AG08395 (cell line): ENCODE data around the gene ABCF3.

Experiments
- DNase-seq: peaks from one replicate; pipeline ENCODE4 v3.0.0; 2012; ENCODE audit warnings: mixed read lengths, low spot score

ABCF3 gene

GRCh38 chr3:184185461-184186183, 377 bp upstream of the ABCF3 start:
- DNase-seq, result peak; percentile 100

GRCh38 chr3:184186902-184187207, 856 bp downstream of the ABCF3 start:
- DNase-seq, result no peak

- no peak for DNase-seq
These were observed 2.1 kb downstream of the ABCF3 start for GRCh38 chr3:184188080-184188479.

GRCh38 chr3:184189421-184189820, 3.4 kb downstream of the ABCF3 start:
- no peak for DNase-seq

GRCh38 chr3:184192889-184193288, 6.9 kb downstream of the ABCF3 start:
- no peak for DNase-seq

GRCh38 chr3:184193991-184194539, 8.1 kb downstream of the ABCF3 start:
- DNase-seq, result no peak

GRCh38 chr3:184196536-184196935, 10.5 kb downstream of the ABCF3 start:
- DNase-seq, result no peak

- DNase-seq, result no peak
These were observed 12.5 kb downstream of the ABCF3 start for GRCh38 chr3:184198509-184198908.

- DNase-seq, result no peak
These were observed 14.8 kb downstream of the ABCF3 start for GRCh38 chr3:184200825-184201224.

GRCh38 chr3:184203526-184203925, 17.5 kb downstream of the ABCF3 start:
- no peak for DNase-seq

- DNase-seq, result no peak
These were observed 23.3 kb downstream of the ABCF3 start for GRCh38 chr3:184209146-184209923.

GRCh38 chr3:184211297-184211696, 25.3 kb downstream of the ABCF3 start:
- DNase-seq, result no peak

GRCh38 chr3:184211718-184212117, 25.7 kb downstream of the ABCF3 start:
- DNase-seq, result no peak

- no peak for DNase-seq
These were observed 32.8 kb downstream of the ABCF3 start for GRCh38 chr3:184218814-184219213.

GRCh38 chr3:184222521-184222920, 36.5 kb downstream of the ABCF3 start:
- no peak for DNase-seq

GRCh38 chr3:184223946-184224345, 37.9 kb downstream of the ABCF3 start:
- no peak for DNase-seq

GRCh38 chr3:184227481-184227935, 41.5 kb downstream of the ABCF3 start:
- DNase-seq, result peak; percentile 58

- no peak for DNase-seq
These were observed 42.6 kb downstream of the ABCF3 start for GRCh38 chr3:184228376-184229137.

- peak; percentile 72 for DNase-seq
These were observed 43.5 kb downstream of the ABCF3 start, which contains the start of gene VWA5B2 for GRCh38 chr3:184229394-184230080. Gene VWA5B2, plus strand, starts transcription at chr3:184229585. Its CDS starts 944 bp downstream, at chr3:184230529.

GRCh38 chr3:184230081-184230602, 44.1 kb downstream of the ABCF3 start:
- no peak for DNase-seq
